SK-N-MC (cell line): ENCODE results near the gene CCDC87.
A peak's percentile ranks its signal among the peaks of the same experiment; 100 is the strongest.
"Not testable (repeated sequence)": the region's sequence is repeated elsewhere in the genome, so short reads cannot be mapped to it uniquely, and the experiment has no call there.

ENCODE experiments used
- DNase-seq: peaks from one replicate; pipeline ENCODE4 v3.0.0-alpha.2; 2011; ENCODE audit warnings: low read depth, low spot score
- H3K27ac ChIP-seq: fragments of 200-600 bp; sonication (generic); 2 replicates; pipeline ENCODE4 v1.5.1; 2016; ENCODE audit warnings: mixed run types
- H3K36me3 ChIP-seq: fragments of 200-600 bp; sonication (generic); 2 replicates; pipeline ENCODE4 v1.6.1; 2017; ENCODE audit warnings: antibody characterized with exemption, low read length, mixed read lengths; ENCODE audit not compliant: insufficient read depth
- H3K4me3 ChIP-seq: fragments of 200-600 bp; sonication (generic); 2 replicates; pipeline ENCODE4 v1.5.1; 2016
- H3K9ac ChIP-seq: fragments of 200-600 bp; sonication (generic); 2 replicates; pipeline ENCODE4 v1.8.0; 2017; ENCODE audit warnings: mixed run types, mixed read lengths; ENCODE audit not compliant: insufficient read length
- H3K9me3 ChIP-seq: fragments of 200-600 bp; sonication (generic); 2 replicates; pipeline ENCODE4 v1.6.1; 2017; ENCODE audit warnings: low read depth, mild to moderate bottlenecking, antibody characterized with exemption, low read length, moderate library complexity, mixed read lengths
- EZH2 ChIP-seq: fragments of 200-600 bp; sonication (generic); IDR thresholded peaks from one replicate; pipeline ENCODE4 v1.6.1; 2017; ENCODE audit warnings: antibody characterized with exemption
- FOXP2 ChIP-seq: optimal IDR thresholded peaks from 2 replicates; pipeline ENCODE3; 2011; ENCODE audit warnings: mild to moderate bottlenecking, moderate library complexity; ENCODE audit not compliant: insufficient read depth; ENCODE audit errors: extremely low read length, control extremely low read depth
- POLR2AphosphoS5 ChIP-seq: IDR thresholded peaks from 2 replicates; pipeline ENCODE4 v1.6.1; 2012; ENCODE audit warnings: mild to moderate bottlenecking, low read depth, low read length, borderline replicate concordance

Gene CCDC87, protein sequence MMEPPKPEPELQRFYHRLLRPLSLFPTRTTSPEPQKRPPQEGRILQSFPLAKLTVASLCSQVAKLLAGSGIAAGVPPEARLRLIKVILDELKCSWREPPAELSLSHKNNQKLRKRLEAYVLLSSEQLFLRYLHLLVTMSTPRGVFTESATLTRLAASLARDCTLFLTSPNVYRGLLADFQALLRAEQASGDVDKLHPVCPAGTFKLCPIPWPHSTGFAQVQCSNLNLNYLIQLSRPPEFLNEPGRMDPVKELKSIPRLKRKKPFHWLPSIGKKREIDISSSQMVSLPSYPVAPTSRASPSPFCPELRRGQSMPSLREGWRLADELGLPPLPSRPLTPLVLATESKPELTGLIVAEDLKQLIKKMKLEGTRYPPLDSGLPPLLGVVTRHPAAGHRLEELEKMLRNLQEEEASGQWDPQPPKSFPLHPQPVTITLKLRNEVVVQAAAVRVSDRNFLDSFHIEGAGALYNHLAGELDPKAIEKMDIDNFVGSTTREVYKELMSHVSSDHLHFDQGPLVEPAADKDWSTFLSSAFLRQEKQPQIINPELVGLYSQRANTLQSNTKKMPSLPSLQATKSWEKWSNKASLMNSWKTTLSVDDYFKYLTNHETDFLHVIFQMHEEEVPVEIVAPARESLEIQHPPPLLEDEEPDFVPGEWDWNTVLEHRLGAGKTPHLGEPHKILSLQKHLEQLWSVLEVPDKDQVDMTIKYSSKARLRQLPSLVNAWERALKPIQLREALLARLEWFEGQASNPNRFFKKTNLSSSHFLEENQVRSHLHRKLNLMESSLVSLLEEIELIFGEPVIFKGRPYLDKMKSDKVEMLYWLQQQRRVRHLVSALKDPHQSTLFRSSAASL

DNA sequence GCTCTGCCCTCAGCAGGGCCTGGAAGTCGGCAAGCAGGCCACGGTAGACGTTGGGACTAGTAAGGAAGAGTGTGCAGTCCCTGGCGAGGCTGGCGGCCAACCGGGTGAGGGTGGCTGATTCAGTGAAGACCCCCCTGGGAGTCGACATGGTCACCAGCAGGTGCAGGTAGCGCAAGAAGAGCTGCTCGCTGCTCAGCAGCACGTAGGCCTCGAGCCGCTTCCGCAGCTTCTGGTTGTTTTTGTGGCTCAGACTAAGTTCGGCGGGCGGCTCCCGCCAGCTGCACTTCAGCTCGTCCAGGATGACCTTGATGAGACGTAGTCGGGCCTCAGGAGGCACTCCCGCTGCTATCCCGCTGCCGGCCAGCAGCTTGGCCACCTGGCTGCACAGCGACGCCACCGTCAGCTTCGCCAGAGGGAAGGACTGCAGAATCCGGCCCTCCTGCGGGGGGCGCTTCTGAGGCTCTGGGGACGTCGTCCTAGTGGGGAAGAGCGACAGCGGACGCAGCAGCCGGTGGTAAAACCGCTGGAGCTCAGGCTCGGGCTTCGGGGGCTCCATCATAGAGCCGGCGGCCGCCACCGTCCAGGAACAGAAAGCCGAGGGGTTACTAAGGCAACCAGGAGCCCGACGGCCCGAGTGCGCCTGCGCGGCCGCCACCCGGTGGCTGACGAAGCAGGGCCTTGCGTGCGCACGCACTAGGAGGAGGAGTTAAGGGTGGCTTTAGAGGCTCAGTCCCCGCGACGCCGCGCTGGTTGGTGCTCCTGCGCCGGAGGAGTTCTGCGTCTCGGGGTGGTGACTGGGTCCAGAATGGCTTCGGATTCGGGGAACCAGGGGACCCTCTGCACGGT lies at the start of gene CCDC87, which contains the start of gene CCS:
TSS of gene CCDC87 (minus strand) at position 607 of the 846 bp plus-strand sequence. CDS start at position 559, 48 bp downstream.
TSS of gene CCS (plus strand) at position 729 of the 846 bp plus-strand sequence. CDS start at position 806, 77 bp downstream.
- H3K9ac ChIP-seq = peak within 1 kb of the TSS; percentile 90
- H3K9me3 ChIP-seq = no peaks in the 10 kb centered on the region
- H3K4me3 ChIP-seq = peak within 1 kb of the TSS; percentile 81
- DNase-seq = peak; percentile 51
- H3K36me3 ChIP-seq = no peaks in the 10 kb centered on the region
- H3K27ac ChIP-seq = 0 out of 2 replicates have a peak within 1 kb of the TSS, but pooled peaks have one; percentile 8
- no peak for TF ChIP-seq EZH2
- peak; percentile 39 for TF ChIP-seq FOXP2
- TF ChIP-seq POLR2AphosphoS5 = peak; percentile 100

DNA sequence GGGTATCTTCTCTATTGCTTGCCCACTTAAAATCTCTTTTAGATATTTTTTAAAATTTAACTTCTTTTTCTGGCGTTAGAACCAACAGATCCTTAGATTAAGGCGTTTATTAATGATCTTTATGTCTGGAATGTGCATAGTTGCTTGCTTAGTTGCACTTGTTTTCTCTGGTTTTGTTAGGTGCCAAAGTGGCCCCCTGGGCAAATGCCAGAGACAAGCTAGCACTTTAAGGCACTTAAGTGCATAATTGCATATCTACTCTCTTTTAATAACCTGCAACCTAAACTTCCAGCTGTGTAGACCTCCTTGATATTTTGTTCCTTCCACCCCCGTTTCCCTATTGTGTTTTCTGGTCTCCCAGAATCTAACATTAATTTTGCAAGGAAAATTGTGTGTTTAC lies 49.0 kb upstream of the CCDC87 start:
- H3K36me3 ChIP-seq = peaks cover 78% of the 10 kb centered on the region
- DNase-seq = no peak
- no peak for TF ChIP-seq POLR2AphosphoS5
- no peak for TF ChIP-seq EZH2
- no peak for TF ChIP-seq FOXP2
- no peaks in the 10 kb centered on the region for H3K9me3 ChIP-seq
- H3K27ac ChIP-seq = no peak overlapping the region
- H3K4me3 ChIP-seq = peak overlapping the region; percentile 92
- peak overlapping the region; percentile 57 for H3K9ac ChIP-seq

DNA sequence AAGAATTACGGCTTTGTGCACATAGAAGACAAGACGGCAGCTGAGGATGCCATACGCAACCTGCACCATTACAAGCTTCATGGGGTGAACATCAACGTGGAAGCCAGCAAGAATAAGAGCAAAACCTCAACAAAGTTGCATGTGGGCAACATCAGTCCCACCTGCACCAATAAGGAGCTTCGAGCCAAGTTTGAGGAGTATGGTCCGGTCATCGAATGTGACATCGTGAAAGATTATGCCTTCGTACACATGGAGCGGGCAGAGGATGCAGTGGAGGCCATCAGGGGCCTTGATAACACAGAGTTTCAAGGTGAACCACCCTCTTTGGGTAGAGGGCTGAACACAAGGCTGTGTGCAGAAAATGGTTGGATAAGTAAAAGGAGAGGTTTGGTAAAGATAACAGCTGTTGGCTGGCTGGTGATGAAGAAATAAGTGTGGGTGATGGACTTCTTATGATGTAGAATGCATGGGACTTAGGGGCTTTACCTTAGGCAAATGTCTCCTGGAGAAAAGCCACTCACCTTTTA lies 47.0 kb upstream of the CCDC87 start:
- H3K27ac ChIP-seq, H3K9me3 ChIP-seq, DNase-seq: not testable (repeated sequence)
- H3K36me3 ChIP-seq = peaks cover 64% of the 10 kb centered on the region
- peak overlapping the region; percentile 92 for H3K4me3 ChIP-seq
- peak overlapping the region; percentile 92 for H3K9ac ChIP-seq

DNA sequence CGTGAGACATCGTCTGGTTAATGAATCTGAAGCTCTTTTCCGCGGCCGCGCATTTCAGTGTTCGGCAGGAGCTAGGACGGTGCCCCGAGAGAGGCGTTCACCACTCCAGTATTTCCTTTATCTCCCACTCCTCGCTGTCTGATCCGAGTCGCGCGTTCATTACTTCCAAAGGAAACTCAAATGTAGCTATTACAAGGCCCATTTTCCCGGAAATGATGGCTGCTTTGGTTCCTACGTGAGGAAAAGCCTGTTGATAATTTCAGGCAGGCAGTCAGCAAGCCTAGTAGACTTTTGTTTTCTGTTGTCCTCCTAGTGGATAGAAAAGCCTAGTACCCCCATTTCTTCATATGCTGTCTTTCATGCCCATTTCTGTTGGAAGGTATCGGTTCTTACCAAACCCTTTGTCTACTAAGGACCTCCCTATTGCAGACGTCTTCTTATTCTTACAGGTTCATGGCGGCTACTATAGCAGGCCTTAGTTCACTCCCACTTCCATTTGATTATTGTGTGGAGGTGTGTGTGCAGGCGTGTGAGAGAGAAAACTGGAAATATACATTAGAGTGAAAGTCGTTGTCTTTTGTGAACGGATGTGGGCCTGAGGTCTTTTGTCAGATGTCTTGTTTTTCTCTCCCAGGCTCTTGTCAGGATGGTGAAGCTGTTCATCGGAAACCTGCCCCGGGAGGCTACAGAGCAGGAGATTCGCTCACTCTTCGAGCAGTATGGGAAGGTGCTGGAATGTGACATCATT lies 46.4 kb upstream of the CCDC87 start:
- Histone ChIP-seq H3K9me3 (no peaks in the 10 kb centered on the region), H3K36me3 (peaks cover 61% of the 10 kb centered on the region), H3K4me3 (peak overlapping the region; percentile 92), H3K9ac (peak overlapping the region; percentile 92), H3K27ac (peak overlapping the region; percentile 87)
- DNase-seq = no peak
- TF ChIP-seq POLR2AphosphoS5 = no peak; the same call in 1 of the 2 replicates
- TF ChIP-seq FOXP2 = no peak
- no peak for TF ChIP-seq EZH2

DNA sequence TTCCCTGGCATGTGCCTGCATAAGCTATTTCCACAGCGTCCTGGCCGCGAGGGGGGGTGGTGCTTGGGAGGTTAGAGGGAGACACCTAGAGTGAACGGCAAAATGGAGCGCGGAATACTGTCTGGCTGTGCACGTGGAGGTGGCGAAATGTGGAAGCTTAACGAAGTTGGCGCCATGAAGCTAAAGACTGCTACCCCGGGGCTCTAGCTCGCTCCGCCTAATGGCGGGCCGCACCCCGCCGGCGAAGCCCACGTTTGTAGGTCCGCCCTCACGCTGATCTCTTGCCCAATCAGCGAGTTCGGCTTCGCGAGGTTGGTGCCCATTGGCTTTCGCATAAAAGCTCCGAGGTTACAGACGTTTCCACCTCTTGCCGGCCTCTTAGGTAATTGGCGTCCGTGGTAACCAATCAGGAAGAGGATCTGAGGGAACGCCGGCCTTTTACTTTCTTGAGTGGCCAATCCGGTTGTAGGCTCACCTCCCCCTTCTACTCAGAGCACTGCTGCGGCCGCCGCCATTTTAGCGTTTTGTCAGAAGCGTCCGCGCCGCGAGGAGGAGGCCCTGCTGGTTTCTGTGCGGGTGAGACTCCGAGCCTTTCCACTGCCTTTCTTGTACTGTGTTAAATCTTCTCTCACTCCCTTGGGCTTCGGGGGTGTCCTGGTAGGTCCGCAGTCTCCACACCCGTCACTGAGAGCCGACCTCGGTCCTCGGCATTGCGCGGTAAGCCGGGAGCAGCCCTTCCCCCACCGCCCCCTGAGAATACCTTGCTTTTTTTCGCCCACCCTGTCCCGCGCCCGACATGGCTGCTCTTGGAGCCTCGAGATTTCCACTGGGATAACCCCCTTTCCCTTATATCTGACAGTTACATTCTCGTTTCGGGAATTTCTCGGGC lies 45.6 kb upstream of the CCDC87 start, which contains the start of gene RBM4:
TSS of gene RBM4 (plus strand) at position 527 of the 889 bp plus-strand sequence. CDS start 1,009 bp downstream, outside the sequence.
- DNase-seq = peak; percentile 100
- peak within 1 kb of the TSS; percentile 92 for H3K4me3 ChIP-seq
- peak within 1 kb of the TSS; percentile 93 for H3K27ac ChIP-seq
- peak within 1 kb of the TSS; percentile 92 for H3K9ac ChIP-seq
- H3K9me3 ChIP-seq = no peaks in the 10 kb centered on the region
- peaks cover 57% of the 10 kb centered on the region for H3K36me3 ChIP-seq
- no peak for TF ChIP-seq EZH2
- TF ChIP-seq FOXP2 = no peak
- TF ChIP-seq POLR2AphosphoS5 = peak; percentile 98

DNA sequence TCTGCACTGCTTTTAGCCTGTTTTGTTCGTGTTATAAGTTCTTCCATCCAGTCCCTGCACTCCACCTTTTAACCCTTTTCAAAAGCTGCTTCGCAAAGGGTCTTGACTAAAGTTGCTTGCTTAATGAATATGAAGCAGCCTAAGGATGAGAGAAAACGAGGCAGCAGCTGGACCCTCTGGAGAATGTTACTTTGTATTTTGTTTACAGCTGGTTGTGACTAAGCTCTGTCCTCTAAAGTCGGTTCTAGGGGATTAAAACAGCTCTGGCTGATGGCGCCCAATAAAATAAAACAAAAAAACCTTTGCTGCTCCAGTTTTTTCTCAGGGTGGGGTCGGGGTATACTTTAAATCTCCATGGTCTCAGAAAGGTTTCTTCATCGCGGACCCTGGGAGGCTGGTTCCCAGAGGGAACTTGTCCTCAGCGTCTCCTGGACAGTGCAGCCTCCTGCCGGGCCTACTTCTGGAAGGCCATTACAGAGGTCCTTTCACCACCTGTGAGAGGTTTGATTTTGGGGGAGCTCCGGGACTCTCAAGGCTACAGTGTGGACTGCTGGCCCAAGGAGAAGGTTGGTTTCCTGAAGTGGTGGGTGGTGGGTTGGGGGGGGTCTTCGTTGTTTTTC lies 44.8 kb upstream of the CCDC87 start:
- DNase-seq = no peak
- H3K36me3 ChIP-seq = peaks cover 57% of the 10 kb centered on the region
- H3K9me3 ChIP-seq = no peaks in the 10 kb centered on the region
- H3K9ac ChIP-seq = peak overlapping the region; percentile 65
- peak overlapping the region; percentile 92 for H3K4me3 ChIP-seq
- TF ChIP-seq EZH2 (no peak), FOXP2 (no peak), POLR2AphosphoS5 (no peak)
- H3K27ac ChIP-seq = peak overlapping the region; percentile 93
